Measurements from ENCODE around the gene GPC5. TPM values are rescaled to one million over a fixed set of nuclear protein-coding genes. Genes with fewer than 3 reads are reported as not detected.
"Not testable (repeated sequence)": the region's sequence is repeated elsewhere in the genome, so short reads cannot be mapped to it uniquely, and the experiment has no call there.

GPC5 gene
- total RNA-seq, 1 donor from 2014 or later, result 0.57 TPM

GRCh38 chr13:92510416-92510815 is 1112.0 kb downstream of the GPC5 start:
- no peak for DNase-seq (ENCODE audit: low spot score, unreplicated experiment)
- Mint-ChIP-seq H3K4me1 (ENCODE audit: low read depth) (no peaks in the 10 kb centered on the region), H3K36me3 (ENCODE audit: insufficient read depth) (no peaks in the 10 kb centered on the region), H3K27ac (no peak overlapping the region), H3K27me3 (no peaks in the 10 kb centered on the region), H3K9me3 (ENCODE audit: low read depth) (no peaks in the 10 kb centered on the region), H3K4me3 (ENCODE audit: low read depth) (no peak overlapping the region)
- TF ChIP-seq CTCF (IDR thresholded peaks at IDR 0.05; ENCODE audit: unreplicated experiment), result no peak

- TF ChIP-seq CTCF (IDR thresholded peaks at IDR 0.05; ENCODE audit: unreplicated experiment), result no peak
- Mint-ChIP-seq H3K4me3 (ENCODE audit: low read depth) (no peak overlapping the region), H3K4me1 (ENCODE audit: low read depth) (no peaks in the 10 kb centered on the region), H3K9me3 (ENCODE audit: low read depth) (peaks cover 3% of the 10 kb centered on the region), H3K36me3 (ENCODE audit: insufficient read depth) (no peaks in the 10 kb centered on the region), H3K27me3 (no peaks in the 10 kb centered on the region), H3K27ac (no peak overlapping the region)
- no peak for DNase-seq (ENCODE audit: low spot score, unreplicated experiment)
These were observed 1114.4 kb downstream of the GPC5 start for GRCh38 chr13:92512852-92513251.

- no peak overlapping the region for H3K4me3 Mint-ChIP-seq (ENCODE audit: low read depth)
- H3K36me3 Mint-ChIP-seq (ENCODE audit: insufficient read depth), result no peaks in the 10 kb centered on the region
- DNase-seq (ENCODE audit: low spot score, unreplicated experiment), result no peak
- H3K9me3 Mint-ChIP-seq (ENCODE audit: low read depth), result peaks cover 10% of the 10 kb centered on the region
- no peaks in the 10 kb centered on the region for H3K4me1 Mint-ChIP-seq (ENCODE audit: low read depth)
- TF ChIP-seq CTCF (IDR thresholded peaks at IDR 0.05; ENCODE audit: unreplicated experiment), result no peak
- no peak overlapping the region for H3K27ac Mint-ChIP-seq
- H3K27me3 Mint-ChIP-seq, result no peaks in the 10 kb centered on the region
These were observed 1115.3 kb downstream of the GPC5 start for GRCh38 chr13:92513672-92514071.

- no peak overlapping the region for H3K27ac Mint-ChIP-seq
- H3K36me3 Mint-ChIP-seq (ENCODE audit: insufficient read depth), result no peaks in the 10 kb centered on the region
- no peaks in the 10 kb centered on the region for H3K27me3 Mint-ChIP-seq
- peaks cover 13% of the 10 kb centered on the region for H3K9me3 Mint-ChIP-seq (ENCODE audit: low read depth)
- DNase-seq (ENCODE audit: low spot score, unreplicated experiment), result no peak
- H3K4me3 Mint-ChIP-seq (ENCODE audit: low read depth), result no peak overlapping the region
- no peaks in the 10 kb centered on the region for H3K4me1 Mint-ChIP-seq (ENCODE audit: low read depth)
- TF ChIP-seq CTCF (IDR thresholded peaks at IDR 0.05; ENCODE audit: unreplicated experiment), result no peak
These were observed 1116.2 kb downstream of the GPC5 start for GRCh38 chr13:92514420-92515125.

GRCh38 chr13:92516878-92517277 is 1118.5 kb downstream of the GPC5 start:
- not testable (repeated sequence) for H3K4me3 Mint-ChIP-seq (ENCODE audit: low read depth)

GRCh38 chr13:92518622-92519021 is 1120.2 kb downstream of the GPC5 start:
- not testable (repeated sequence) for H3K36me3 Mint-ChIP-seq (ENCODE audit: insufficient read depth); H3K4me1 Mint-ChIP-seq (ENCODE audit: low read depth); DNase-seq (ENCODE audit: low spot score, unreplicated experiment); H3K4me3 Mint-ChIP-seq (ENCODE audit: low read depth); H3K27me3 Mint-ChIP-seq; H3K27ac Mint-ChIP-seq
- peaks cover 16% of the 10 kb centered on the region for H3K9me3 Mint-ChIP-seq (ENCODE audit: low read depth)

More at GRCh38 chr13:92516878-92517277, 1118.5 kb downstream of the GPC5 start:
- H3K9me3 Mint-ChIP-seq (ENCODE audit: low read depth), result peaks cover 16% of the 10 kb centered on the region
- not testable (repeated sequence) for H3K4me1 Mint-ChIP-seq (ENCODE audit: low read depth); DNase-seq (ENCODE audit: low spot score, unreplicated experiment); H3K27me3 Mint-ChIP-seq; H3K36me3 Mint-ChIP-seq (ENCODE audit: insufficient read depth); H3K27ac Mint-ChIP-seq

Measured in progenitor cell of endocrine pancreas (in vitro differentiated cells).